ENCODE measurements around the gene IQCN.

DNA sequence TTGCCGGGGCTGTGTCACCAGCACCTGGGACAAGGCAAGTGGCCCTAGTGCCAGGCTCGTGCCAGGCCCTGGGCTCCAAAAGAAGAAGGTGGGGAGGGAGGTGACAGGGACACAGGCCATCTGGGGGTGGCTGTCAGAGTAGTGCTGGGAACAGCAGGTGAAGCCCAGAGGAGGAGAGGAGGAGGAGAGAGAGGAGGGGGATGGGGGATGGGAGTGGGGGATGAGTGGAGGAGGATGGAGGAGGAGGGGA is 29.9 kb upstream of the IQCN start:
- no peak for TF ChIP-seq YY1 (IDR thresholded peaks at IDR 0.05; ENCODE audit: insufficient read depth, insufficient read length)
- TF ChIP-seq SUZ12 (IDR thresholded peaks at IDR 0.05; ENCODE audit: extremely low read depth, insufficient read depth, insufficient read length) = no peak
- TF ChIP-seq ZNF274 (IDR thresholded peaks at IDR 0.05; ENCODE audit: low read depth, low read length) = no peak

All from NT2/D1 (cell line).